Uterus (tissue), 2 donors: ENCODE results near the gene C22orf15.

Experiments
- POLR2A ChIP-seq, 2 donors: fragments of 450-650 bp; IDR thresholded peaks; one replicate each; pipeline ENCODE4 v1.6.1; 2016; ENCODE audit warnings: antibody characterized with exemption in 2 of 2, mild to moderate bottlenecking in 1 of 2, moderate library complexity in 1 of 2
- TF ChIP-seq, protein P1 (sequence below), 4 experiments: fragments of 200-600 bp in 2 of 4; fragments of 450-650 bp in 2 of 4; sonication (generic) in 2 of 4; IDR thresholded peaks; one replicate each; pipeline ENCODE4 v1.5.1; 2016 to 2019; ENCODE audit warnings: antibody characterized with exemption in 4 of 4, mild to moderate bottlenecking in 2 of 4, moderate library complexity in 1 of 4

DNA sequence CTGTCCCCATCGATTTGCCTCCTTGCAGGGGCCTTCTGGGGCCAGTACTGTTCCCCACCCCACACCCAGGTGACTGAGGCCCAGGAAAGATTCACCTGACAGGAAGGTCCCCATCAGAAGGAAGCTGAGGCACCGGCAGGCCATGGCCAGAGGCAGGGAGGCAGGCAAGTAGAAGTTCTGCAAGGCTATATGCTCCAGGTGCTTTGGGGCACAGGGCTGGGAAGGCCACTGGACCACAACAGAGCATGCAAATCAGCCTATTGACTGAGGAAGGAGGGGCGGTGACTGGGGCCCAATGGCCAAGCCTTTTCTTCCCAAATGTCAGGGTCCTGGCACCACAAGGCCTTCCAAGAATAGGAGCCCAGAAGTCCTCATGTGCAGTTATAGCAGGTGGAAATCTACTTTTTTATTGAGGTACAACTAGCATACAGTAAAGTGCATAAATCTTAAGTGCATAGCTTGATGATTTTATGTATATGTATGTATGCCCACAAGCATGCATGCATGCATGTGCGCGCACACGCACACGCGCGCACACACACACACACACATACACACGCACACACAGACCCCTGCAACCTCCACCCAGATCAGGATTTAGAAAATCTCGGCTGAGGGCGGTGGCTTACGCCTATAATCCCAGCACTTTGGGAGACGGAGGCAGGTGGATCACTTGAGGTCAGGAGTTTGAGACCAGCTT, 8.4 kb upstream of the C22orf15 start, which contains the start of gene VPREB3:
- TF ChIP-seq POLR2A (IDR thresholded peaks at IDR 0.05) = no peak
- TF ChIP-seq, protein P1, sequence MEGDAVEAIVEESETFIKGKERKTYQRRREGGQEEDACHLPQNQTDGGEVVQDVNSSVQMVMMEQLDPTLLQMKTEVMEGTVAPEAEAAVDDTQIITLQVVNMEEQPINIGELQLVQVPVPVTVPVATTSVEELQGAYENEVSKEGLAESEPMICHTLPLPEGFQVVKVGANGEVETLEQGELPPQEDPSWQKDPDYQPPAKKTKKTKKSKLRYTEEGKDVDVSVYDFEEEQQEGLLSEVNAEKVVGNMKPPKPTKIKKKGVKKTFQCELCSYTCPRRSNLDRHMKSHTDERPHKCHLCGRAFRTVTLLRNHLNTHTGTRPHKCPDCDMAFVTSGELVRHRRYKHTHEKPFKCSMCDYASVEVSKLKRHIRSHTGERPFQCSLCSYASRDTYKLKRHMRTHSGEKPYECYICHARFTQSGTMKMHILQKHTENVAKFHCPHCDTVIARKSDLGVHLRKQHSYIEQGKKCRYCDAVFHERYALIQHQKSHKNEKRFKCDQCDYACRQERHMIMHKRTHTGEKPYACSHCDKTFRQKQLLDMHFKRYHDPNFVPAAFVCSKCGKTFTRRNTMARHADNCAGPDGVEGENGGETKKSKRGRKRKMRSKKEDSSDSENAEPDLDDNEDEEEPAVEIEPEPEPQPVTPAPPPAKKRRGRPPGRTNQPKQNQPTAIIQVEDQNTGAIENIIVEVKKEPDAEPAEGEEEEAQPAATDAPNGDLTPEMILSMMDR (IDR thresholded peaks at IDR 0.05) = no peak
